Liver (tissue), 9 donors: ENCODE data around the gene RAI1. TPM values are rescaled to one million over a fixed set of nuclear protein-coding genes. Genes with fewer than 3 reads are reported as not detected.

ENCODE experiments used
- DNase-seq: peaks from one replicate; pipeline ENCODE4 v3.0.0-alpha.2; 2017; ENCODE audit warnings: low spot score
- H3K27ac ChIP-seq, 2 donors: one replicate each; pipeline ENCODE4 v1.7.0; 2013; ENCODE audit warnings: inconsistent platforms in 2 of 2, low read length in 2 of 2, control low read depth in 1 of 2, low read depth in 1 of 2, mild to moderate bottlenecking in 1 of 2
- H3K27me3 ChIP-seq, 4 donors: one replicate each; pipeline versions ENCODE4 v1.6.1 to v1.7.0; 2013; ENCODE audit warnings: low read length in 3 of 4, inconsistent platforms in 1 of 4, mild to moderate bottlenecking in 1 of 4, moderate library complexity in 1 of 4; ENCODE audit not compliant: control insufficient read depth in 4 of 4, insufficient read depth in 4 of 4
- H3K36me3 ChIP-seq, 4 donors: one replicate each; pipeline versions ENCODE4 v1.6.1 to v1.7.0; 2013; ENCODE audit warnings: low read length in 3 of 4, mild to moderate bottlenecking in 3 of 4, low read depth in 1 of 4, moderate library complexity in 1 of 4; ENCODE audit not compliant: control insufficient read depth in 4 of 4, insufficient read depth in 3 of 4
- H3K4me1 ChIP-seq, 4 donors: one replicate each; pipeline versions ENCODE4 v1.6.1 to v1.7.0; 2013; ENCODE audit warnings: low read length in 3 of 4, mild to moderate bottlenecking in 3 of 4, moderate library complexity in 1 of 4; ENCODE audit not compliant: control insufficient read depth in 4 of 4, insufficient read depth in 4 of 4
- H3K4me3 ChIP-seq, 3 donors: one replicate each; pipeline versions ENCODE4 v1.6.1 to v1.7.0; 2013; ENCODE audit warnings: low read length in 3 of 3, control low read depth in 1 of 3, low read depth in 1 of 3, mild to moderate bottlenecking in 1 of 3
- H3K9ac ChIP-seq, 2 donors: one replicate each; pipeline ENCODE4 v1.7.0; 2013; ENCODE audit warnings: low read length in 2 of 2, mild to moderate bottlenecking in 2 of 2, moderate library complexity in 2 of 2, control low read depth in 1 of 2, low read depth in 1 of 2
- H3K9me3 ChIP-seq, 4 donors: one replicate each; pipeline versions ENCODE4 v1.6.1 to v1.7.0; 2013; ENCODE audit warnings: low read length in 3 of 4; ENCODE audit not compliant: control insufficient read depth in 4 of 4
- CTCF ChIP-seq: fragments of 150-350 bp; IDR thresholded peaks from 2 replicates; pipeline ENCODE4 v1.5.1; 2017; ENCODE audit warnings: improper control_type of control experiment, low read depth, low read length; ENCODE audit not compliant: missing input control
- EGR1 ChIP-seq, 2 donors: IDR thresholded peaks; 2 replicates each; pipeline ENCODE4 v1.6.1; 2016 to 2018; ENCODE audit warnings: antibody characterized with exemption in 2 of 2, low read depth in 2 of 2
- FOXA1 ChIP-seq: IDR thresholded peaks from 2 replicates; pipeline ENCODE4 v1.6.1; 2016; ENCODE audit warnings: antibody characterized with exemption
- FOXA2 ChIP-seq: IDR thresholded peaks from 2 replicates; pipeline ENCODE4 v1.6.1; 2016; ENCODE audit warnings: antibody characterized with exemption
- GABPA ChIP-seq, 2 donors: IDR thresholded peaks in 1 of 2; conservative IDR thresholded peaks in 1 of 2; 2 replicates each; pipeline ENCODE4 v1.6.1; 2016; ENCODE audit warnings: antibody characterized with exemption in 2 of 2, mild to moderate bottlenecking in 1 of 2, moderate library complexity in 1 of 2
- HNF4A ChIP-seq, 2 donors: conservative IDR thresholded peaks; 2 replicates each; pipeline ENCODE4 v1.6.1; 2016; ENCODE audit warnings: antibody characterized with exemption in 2 of 2, mild to moderate bottlenecking in 2 of 2
- HNF4G ChIP-seq: IDR thresholded peaks from 2 replicates; pipeline ENCODE4 v1.6.1; 2016; ENCODE audit warnings: antibody characterized with exemption
- JUND ChIP-seq, 2 donors: IDR thresholded peaks; 2 replicates each; pipeline ENCODE4 v1.6.1; 2016; ENCODE audit warnings: antibody characterized with exemption in 2 of 2
- MAX ChIP-seq: IDR thresholded peaks from 2 replicates; pipeline ENCODE4 v1.6.1; 2016; ENCODE audit warnings: antibody characterized with exemption
- NR2F2 ChIP-seq: IDR thresholded peaks from 2 replicates; pipeline ENCODE4 v1.6.1; 2016; ENCODE audit warnings: antibody characterized with exemption
- RAD21 ChIP-seq, 2 donors: IDR thresholded peaks; 2 replicates each; pipeline ENCODE4 v1.6.1; 2016; ENCODE audit warnings: antibody characterized with exemption in 2 of 2, mild to moderate bottlenecking in 2 of 2
- REST ChIP-seq: IDR thresholded peaks from 2 replicates; pipeline ENCODE4 v1.6.1; 2016; ENCODE audit warnings: antibody characterized with exemption, mild to moderate bottlenecking
- RXRA ChIP-seq, 2 donors: IDR thresholded peaks; 2 replicates each; pipeline ENCODE4 v1.6.1; 2017 to 2018; ENCODE audit warnings: antibody characterized with exemption in 2 of 2, mild to moderate bottlenecking in 1 of 2
- SP1 ChIP-seq: IDR thresholded peaks from 2 replicates; pipeline ENCODE4 v1.6.1; 2018; ENCODE audit warnings: antibody characterized with exemption, mild to moderate bottlenecking
- TAF1 ChIP-seq: conservative IDR thresholded peaks from 2 replicates; pipeline ENCODE4 v1.6.1; 2016; ENCODE audit warnings: antibody characterized with exemption, mild to moderate bottlenecking
- YY1 ChIP-seq: IDR thresholded peaks from 2 replicates; pipeline ENCODE4 v1.6.1; 2016; ENCODE audit warnings: antibody characterized with exemption, mild to moderate bottlenecking
- WGBS: extraction: QIAGEN DNeasy Blood & Tissue Kit; methylation state at CpG from one replicate; pipeline ENCODE4 v1.1.7; 2013; 5-methylcytosine and 5-hydroxymethylcytosine counted together
- polyA plus RNA-seq, 2 donors: library from polyadenylated mRNA; stranded (reverse) in 1 of 2; unstranded in 1 of 2; fragments of 200-250 nt in 1 of 2; fragments of >200 nt in 1 of 2; fragmentation: Nextera tagmentation in 1 of 2; extraction: Ambion mirVana in 1 of 2; gene quantifications; one replicate each; pipeline versions ENCODE4 v1.2.1 to v1.2.3, GENCODE V29; 2013 to 2015
- total RNA-seq, 2 donors: library from RNA; depleted of rRNA; stranded (reverse); fragments of >200 nt; gene quantifications; one replicate each; pipeline ENCODE4 v1.2.3, GENCODE V29; 2014
- TF ChIP-seq, protein P1 (sequence below): IDR thresholded peaks from 2 replicates; pipeline ENCODE4 v1.6.1; 2016; ENCODE audit warnings: antibody characterized with exemption
- TF ChIP-seq, protein P2 (sequence below): IDR thresholded peaks from 2 replicates; pipeline ENCODE4 v1.6.1; 2016; ENCODE audit warnings: antibody characterized with exemption
- donor health status: healthy.
- donor health status: healthy.
- donor health status: healthy.
- donor health status: healthy.
- donor health status: healthy.

The RAI1 gene
- total and polyA plus RNA-seq, 4 donors = 0.57 to 7.6 (median 5.3) TPM

DNA sequence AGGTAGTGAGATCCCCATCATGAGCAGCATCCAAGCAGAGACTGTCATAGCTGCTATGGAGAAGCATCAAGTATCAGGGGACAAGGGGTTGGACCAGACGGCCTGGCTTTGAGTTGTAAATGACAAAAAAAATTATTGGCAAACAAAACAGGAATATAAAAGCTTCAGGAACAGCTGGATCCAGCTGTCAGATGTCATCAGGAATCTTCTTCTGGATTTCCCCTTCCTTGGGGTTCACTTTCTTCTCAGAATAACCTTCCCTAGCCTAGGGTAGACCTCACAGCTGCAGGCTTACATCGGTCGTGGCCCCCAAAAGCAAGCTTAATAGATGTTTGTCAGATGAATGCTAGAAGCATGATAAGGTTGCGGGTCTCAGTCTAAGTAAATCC is 17.2 kb upstream of the RAI1 start:
- Histone ChIP-seq H3K4me3 (no peak overlapping the region), H3K27me3 (no peaks in the 10 kb centered on the region), H3K9me3 (peaks cover 0 to 2% (median under 1%) of the 10 kb centered on the region in 4 donors), H3K36me3 (no peaks in the 10 kb centered on the region), H3K9ac (no peak overlapping the region), H3K4me1 (peaks cover 0 to 3% (median 0%) of the 10 kb centered on the region in 4 donors), H3K27ac (no peak overlapping the region)
- DNase-seq = no peak
- 85% methylated on average over 4 of the region's 4 CpGs for WGBS
- TF ChIP-seq SP1 = no peak
- no peak for TF ChIP-seq EGR1 (IDR thresholded peaks at IDR 0.05; ENCODE audit: low read depth in 2 of 2)
- TF ChIP-seq HNF4A (conservative IDR thresholded peaks at IDR 0.05) = no peak
- no peak for TF ChIP-seq FOXA1
- TF ChIP-seq MAX = no peak
- TF ChIP-seq CTCF = no peak
- TF ChIP-seq NR2F2 = no peak
- TF ChIP-seq, protein P1, sequence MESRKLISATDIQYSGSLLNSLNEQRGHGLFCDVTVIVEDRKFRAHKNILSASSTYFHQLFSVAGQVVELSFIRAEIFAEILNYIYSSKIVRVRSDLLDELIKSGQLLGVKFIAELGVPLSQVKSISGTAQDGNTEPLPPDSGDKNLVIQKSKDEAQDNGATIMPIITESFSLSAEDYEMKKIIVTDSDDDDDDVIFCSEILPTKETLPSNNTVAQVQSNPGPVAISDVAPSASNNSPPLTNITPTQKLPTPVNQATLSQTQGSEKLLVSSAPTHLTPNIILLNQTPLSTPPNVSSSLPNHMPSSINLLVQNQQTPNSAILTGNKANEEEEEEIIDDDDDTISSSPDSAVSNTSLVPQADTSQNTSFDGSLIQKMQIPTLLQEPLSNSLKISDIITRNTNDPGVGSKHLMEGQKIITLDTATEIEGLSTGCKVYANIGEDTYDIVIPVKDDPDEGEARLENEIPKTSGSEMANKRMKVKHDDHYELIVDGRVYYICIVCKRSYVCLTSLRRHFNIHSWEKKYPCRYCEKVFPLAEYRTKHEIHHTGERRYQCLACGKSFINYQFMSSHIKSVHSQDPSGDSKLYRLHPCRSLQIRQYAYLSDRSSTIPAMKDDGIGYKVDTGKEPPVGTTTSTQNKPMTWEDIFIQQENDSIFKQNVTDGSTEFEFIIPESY = no peak
- no peak for TF ChIP-seq RAD21 (IDR thresholded peaks at IDR 0.05)
- no peak for TF ChIP-seq GABPA (IDR thresholded peaks at IDR 0.05 in 1 of 2, conservative IDR thresholded peaks at IDR 0.05 in 1 of 2)
- TF ChIP-seq, protein P2, sequence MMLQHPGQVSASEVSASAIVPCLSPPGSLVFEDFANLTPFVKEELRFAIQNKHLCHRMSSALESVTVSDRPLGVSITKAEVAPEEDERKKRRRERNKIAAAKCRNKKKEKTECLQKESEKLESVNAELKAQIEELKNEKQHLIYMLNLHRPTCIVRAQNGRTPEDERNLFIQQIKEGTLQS = no peak
- no peak for TF ChIP-seq REST
- no peak for TF ChIP-seq YY1
- TF ChIP-seq TAF1 = no peak
- TF ChIP-seq HNF4G = no peak
- no peak for TF ChIP-seq FOXA2
- no peak for TF ChIP-seq JUND (IDR thresholded peaks at IDR 0.05)

DNA sequence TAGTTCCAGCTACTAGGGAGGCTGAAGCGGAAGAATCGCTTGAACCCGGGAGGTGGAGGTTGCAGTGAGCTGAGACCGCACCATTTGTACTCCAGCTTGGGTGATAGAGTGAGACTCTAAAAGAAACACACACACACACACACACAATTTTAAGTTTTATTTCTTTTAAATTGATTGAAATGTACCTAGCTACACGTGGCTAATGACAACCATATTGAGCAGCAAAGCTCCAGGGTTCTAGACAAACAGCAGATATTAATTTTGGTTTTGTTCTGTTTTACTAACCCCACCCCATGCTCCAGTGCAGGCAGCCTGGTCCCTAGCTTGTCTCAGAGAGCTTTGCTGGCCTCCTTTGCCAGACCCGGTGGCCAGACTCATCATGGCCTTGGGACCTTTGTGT is 16.0 kb upstream of the RAI1 start:
- Histone ChIP-seq H3K27me3 (no peaks in the 10 kb centered on the region), H3K27ac (no peak overlapping the region), H3K4me1 (peaks cover 0 to 3% (median 0%) of the 10 kb centered on the region in 4 donors), H3K9ac (no peak overlapping the region), H3K9me3 (no peaks in the 10 kb centered on the region), H3K4me3 (no peak overlapping the region), H3K36me3 (no peaks in the 10 kb centered on the region)
- DNase-seq = no peak
- 93% methylated on average over 6 of the region's 6 CpGs for WGBS
- TF ChIP-seq GABPA (IDR thresholded peaks at IDR 0.05 in 1 of 2, conservative IDR thresholded peaks at IDR 0.05 in 1 of 2) = no peak
- no peak for TF ChIP-seq NR2F2
- TF ChIP-seq, protein P1 = no peak
- TF ChIP-seq RAD21 (IDR thresholded peaks at IDR 0.05) = no peak
- no peak for TF ChIP-seq YY1
- no peak for TF ChIP-seq CTCF
- no peak for TF ChIP-seq MAX
- no peak for TF ChIP-seq TAF1
- TF ChIP-seq SP1 = no peak
- TF ChIP-seq, protein P2 = no peak
- TF ChIP-seq EGR1 (IDR thresholded peaks at IDR 0.05; ENCODE audit: low read depth in 2 of 2) = no peak
- TF ChIP-seq RXRA (IDR thresholded peaks at IDR 0.05) = no peak
- no peak for TF ChIP-seq JUND (IDR thresholded peaks at IDR 0.05)
- no peak for TF ChIP-seq FOXA1
- no peak for TF ChIP-seq HNF4G
- TF ChIP-seq HNF4A (conservative IDR thresholded peaks at IDR 0.05) = no peak
